ENCODE data around the gene PSAPL1. TPM values are rescaled to one million over a fixed set of nuclear protein-coding genes. Genes with fewer than 3 reads are reported as not detected.

PSAPL1 gene
- total RNA-seq, 1 donor from 2014 or later: not detected

GRCh38 chr4:7381890-7382633 lies 52.7 kb downstream of the PSAPL1 start:
- Mint-ChIP-seq H3K9me3 (peaks cover 5% of the 10 kb centered on the region), H3K27ac (no peak overlapping the region), H3K27me3 (peaks cover 15% of the 10 kb centered on the region), H3K36me3 (ENCODE audit: low read depth) (no peaks in the 10 kb centered on the region), H3K4me3 (no peak overlapping the region), H3K4me1 (no peaks in the 10 kb centered on the region)
- DNase-seq (no peak), ATAC-seq (ENCODE audit: low read depth) (no peak)
- ChIA-PET POLR2A (no interaction called here), CTCF (no interaction called here)
- intact Hi-C loops (cut with micrococcal nuclease): no loop called here
- TF ChIP-seq CTCF (IDR thresholded peaks at IDR 0.05): no peak

- H3K4me1 Mint-ChIP-seq: no peaks in the 10 kb centered on the region
- H3K27me3 Mint-ChIP-seq: peaks cover 17% of the 10 kb centered on the region
- CTCF ChIA-PET: no interaction called here
- no peak for DNase-seq
- no peak for TF ChIP-seq CTCF (IDR thresholded peaks at IDR 0.05)
- no peak for ATAC-seq (ENCODE audit: low read depth)
- no peak overlapping the region for H3K4me3 Mint-ChIP-seq
- intact Hi-C loops (cut with micrococcal nuclease): no loop called here
- no peaks in the 10 kb centered on the region for H3K36me3 Mint-ChIP-seq (ENCODE audit: low read depth)
- POLR2A ChIA-PET: no interaction called here
- peaks cover 5% of the 10 kb centered on the region for H3K9me3 Mint-ChIP-seq
- no peak overlapping the region for H3K27ac Mint-ChIP-seq
Measured at GRCh38 chr4:7381221-7381889, 53.4 kb downstream of the PSAPL1 start.

Other genes with a start within 250 kb of the PSAPL1 start
- gene SORCS2, start 242.4 kb downstream of the PSAPL1 start, total RNA-seq: not detected in 2 replicates